ENCODE measurements around the gene GAPDHS.

- TF ChIP-seq CTCF (IDR thresholded peaks at IDR 0.05) = no peak
- TF ChIP-seq POLR2AphosphoS5 (IDR thresholded peaks at IDR 0.05) = no peak
Observed at GRCh38 chr19:35587321-35587720, 54.1 kb downstream of the GAPDHS start.
